ENCODE measurements around the gene ALDH1L2.
A peak's percentile ranks its signal among the peaks of the same experiment; 100 is the strongest.
"Not testable (repeated sequence)": the region's sequence is repeated elsewhere in the genome, so short reads cannot be mapped to it uniquely, and the experiment has no call there.

The ALDH1L2 gene

DNA sequence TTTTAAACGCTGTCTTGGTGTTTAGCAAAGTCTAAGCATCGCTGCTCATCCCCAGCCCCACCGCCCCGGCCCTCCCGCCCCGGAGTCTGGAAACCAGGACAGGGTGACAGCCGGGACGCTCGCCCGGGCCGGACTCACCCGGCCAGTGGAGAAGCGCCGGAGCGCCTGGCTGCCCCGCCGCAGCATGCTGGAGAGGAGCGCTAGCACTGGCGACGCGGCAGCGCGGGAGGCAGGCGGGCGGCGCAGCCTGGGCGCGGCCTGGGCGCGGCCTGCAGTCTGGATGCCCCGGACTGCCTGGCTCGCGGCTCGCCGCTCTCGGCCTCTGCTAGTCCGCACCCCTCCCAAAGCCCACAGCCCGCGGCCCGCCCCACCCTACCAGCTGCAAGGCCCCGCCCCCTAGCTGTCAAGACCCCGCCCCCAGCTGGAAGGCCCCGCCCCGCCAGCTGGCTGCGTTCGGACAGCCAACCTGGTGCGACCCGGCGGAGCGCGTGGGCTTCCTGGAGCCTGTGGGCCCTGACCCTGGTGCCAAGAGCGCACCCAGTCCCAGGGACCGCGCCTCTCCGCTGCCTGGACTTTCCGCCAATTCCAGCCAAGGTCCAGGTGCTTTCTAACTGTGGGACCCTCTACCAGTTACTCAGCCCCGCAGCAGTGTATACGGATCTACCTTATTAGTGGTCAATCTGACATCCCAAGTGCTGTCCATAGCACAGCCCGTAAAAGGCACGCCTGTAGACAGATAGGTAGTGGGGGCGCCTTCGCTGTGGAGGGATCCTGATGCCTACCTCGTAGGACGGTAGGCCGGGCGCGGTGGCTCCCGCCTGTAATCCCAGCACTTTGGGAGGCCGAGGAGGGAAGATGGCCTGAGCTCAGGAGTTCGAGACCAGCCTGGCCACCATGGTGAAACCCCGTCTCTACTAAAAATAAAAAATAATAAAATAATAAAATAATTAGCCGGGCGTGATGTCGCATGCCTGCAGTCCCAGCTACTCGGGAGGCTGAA, at the start of gene ALDH1L2:
Gene ALDH1L2, minus strand, starts transcription at position 208 of the 1,000 bp plus-strand sequence. Its CDS starts 22 bp downstream, at position 186.
- no peak for FAIRE-seq

DNA sequence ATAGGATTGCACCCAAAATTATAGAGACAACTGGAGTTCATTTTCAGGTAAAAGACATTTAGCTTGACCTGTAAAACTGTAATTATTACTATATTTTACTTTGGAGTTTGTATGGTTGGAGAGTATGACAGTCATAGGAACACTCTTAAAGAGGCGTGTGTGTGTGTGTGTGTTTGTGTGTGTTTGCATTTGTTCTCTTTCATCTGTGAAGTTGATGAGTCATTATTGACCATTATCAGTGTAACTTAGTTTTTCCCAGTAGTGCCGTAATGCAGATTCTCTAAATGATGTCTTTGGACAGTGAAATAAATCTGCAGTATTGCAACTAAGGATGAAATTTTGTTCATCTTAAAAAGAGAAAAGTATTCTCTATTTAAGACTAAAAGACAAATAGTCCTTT, 36.3 kb upstream of the ALDH1L2 start:
- no peak for FAIRE-seq

DNA sequence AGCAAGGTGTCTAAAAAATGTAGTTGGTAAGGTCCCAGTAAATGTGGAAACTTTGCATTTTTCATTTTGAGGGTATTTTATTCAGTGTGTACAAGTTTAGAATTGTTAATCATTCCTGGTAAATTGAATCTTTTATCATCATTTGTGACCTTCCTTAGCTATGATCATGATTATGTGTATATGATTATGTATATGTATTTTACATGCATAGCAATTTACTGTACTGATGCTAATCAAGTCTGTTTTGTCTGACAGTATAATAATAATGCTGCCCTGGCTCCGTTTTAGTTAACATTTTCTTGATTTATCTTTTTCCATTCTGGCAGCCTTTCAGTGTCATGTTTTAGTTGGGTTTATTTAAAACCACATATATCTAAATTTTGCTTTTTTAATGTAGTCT, 32.7 kb upstream of the ALDH1L2 start:
- no peak for FAIRE-seq

DNA sequence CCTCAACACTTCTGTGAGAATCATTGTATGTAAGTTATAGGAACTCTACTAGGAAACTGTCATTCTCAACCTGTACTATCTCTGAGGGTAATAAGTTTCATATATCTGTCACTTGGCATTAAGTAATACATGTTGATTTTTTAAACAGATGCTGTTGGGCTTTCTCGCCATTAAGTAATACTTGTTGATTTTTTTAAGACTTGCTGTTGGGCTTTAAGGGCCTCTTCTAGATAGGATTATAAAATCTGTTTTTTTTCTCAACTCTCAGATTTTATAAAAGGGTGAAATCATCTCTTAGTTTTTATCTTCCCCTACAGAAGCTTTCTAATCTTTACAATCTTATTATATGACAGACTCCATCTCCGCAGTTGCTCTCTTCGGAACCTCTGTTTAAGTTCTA, 28.8 kb upstream of the ALDH1L2 start:
- FAIRE-seq = no peak

DNA sequence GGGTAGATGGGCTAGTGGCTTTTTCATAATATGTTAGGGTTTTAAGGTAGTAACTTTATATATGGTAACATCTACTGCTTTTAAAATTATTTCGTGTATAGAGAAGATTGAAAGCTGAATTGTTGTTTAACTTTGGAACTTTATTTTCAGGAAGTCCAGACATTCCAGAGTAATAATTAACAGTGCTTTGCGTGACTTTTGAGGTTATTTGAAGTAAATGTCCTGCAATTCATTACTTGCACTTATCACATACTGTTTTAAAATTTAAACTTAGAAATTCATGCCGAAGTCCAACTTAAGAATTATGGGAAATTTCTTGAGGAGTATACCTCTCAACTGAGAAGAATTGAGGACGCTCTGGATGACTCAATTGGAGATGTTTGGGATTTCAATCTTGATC, 26.6 kb upstream of the ALDH1L2 start:
- no peak for FAIRE-seq

DNA sequence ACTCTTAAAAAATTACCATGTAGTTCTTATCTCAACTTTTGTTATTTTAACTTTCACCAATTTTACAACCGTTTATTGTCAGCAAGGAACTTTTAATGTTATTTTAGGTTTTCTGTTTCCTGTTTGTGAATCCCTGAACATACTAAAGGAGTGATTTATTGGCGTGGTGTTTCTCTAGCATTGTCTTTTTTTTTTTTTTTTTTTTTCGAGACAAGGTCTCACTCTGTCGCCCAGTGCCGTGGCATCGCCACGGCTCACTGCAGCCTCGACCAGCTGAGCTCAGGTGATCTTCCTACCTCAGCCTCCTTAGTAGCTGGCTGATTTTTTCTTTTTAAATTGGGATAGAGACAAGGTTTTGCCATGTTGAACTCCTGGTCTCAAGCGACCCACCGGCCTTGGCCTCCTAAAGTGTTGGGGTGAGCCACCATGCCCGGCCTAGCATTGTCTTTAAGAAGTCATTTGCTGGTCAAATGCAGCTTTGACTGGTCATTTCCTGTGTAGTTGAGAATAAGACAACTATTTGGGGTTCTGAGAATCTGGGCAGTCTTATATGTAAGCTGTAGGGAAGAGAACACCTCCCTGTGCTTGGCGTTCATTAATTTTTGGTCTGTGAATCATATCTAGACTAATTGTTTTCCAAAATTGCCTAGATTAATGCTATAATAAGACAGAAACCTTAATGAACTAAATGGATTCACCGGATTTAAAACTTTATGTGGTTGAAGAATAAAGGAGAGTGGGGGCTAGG, 25.4 kb upstream of the ALDH1L2 start:
- no peak for FAIRE-seq

DNA sequence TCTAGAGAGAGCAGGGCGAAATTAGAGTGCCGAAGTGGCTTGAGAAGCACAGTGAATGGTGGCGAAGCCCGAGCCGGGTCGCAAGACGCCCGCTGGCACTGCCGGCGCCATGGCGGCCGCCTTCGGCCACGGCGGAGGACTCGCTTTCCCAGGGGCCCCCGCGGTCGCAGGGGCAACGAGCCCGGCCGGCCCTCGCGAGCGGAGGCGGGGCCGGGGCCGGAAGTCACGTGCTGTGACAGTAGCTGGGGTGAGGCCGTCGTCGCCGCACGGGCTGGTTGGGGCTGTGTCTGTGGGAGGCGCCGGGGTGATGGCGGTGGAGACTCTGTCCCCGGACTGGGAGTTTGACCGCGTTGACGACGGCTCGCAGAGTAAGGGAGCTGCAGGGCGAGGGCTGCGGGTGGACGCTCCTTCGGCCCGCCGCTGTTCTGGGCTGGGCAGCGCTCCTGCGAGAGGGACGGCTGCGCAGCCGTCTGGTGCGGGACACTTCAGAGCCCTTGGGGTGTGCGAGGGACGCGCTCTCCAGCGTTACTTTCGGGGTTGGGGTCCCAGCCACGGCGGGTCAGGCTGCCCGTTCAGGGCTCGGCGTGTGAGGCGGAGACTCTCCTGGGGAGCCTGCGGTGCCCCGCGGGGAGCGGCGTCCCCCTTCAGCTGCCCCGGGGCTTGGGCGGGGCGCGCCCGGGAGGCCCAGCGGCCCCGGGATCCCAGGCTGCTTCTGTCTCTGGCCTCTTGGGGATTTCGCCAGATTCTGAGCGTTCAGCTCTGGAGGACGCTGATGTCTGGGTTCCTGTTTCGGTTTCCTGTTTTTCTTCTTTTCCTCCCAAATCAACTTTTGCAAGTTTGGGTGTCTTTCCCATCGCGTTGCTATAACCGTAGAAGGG, 23.5 kb upstream of the ALDH1L2 start, which contains the start of gene WASHC4:
Gene WASHC4, plus strand, starts transcription at position 238 of the 878 bp plus-strand sequence. Its CDS starts 70 bp downstream, at position 308.
- FAIRE-seq = no peak

DNA sequence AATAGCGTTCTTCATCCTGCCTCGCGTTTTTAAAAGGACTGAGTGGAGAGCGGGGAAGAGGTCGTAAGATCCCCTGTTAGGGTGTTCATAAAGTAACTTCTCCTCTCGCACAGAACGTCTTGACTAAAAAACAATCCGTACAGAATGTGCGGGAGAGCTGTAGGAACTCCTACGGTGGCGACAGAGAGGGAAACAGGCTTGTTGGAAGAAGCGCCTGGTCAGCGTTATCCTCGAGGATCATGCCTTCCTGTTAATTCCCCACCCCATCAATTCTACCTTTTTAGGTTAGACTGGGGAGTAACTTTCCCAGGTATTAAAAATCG, 22.9 kb upstream of the ALDH1L2 start:
- no peak for FAIRE-seq

DNA sequence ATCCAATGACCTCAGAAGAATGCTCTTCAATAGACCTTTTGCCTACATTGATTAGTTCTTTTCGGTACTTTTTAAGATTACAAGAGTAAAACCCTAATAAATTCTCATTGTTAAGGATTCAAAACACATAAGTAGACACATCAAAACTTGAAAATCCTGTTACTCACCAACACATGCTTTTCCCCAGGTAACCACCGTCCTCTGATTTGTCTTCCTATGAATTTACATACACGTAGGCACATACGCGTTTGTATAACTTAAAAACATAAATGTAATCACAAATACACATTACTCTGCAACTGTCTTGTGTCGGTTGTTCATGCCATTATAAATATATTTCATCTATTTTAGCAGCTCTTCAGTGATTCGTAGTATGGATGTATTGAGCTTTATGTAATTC, 22.4 kb upstream of the ALDH1L2 start:
- FAIRE-seq = no peak

DNA sequence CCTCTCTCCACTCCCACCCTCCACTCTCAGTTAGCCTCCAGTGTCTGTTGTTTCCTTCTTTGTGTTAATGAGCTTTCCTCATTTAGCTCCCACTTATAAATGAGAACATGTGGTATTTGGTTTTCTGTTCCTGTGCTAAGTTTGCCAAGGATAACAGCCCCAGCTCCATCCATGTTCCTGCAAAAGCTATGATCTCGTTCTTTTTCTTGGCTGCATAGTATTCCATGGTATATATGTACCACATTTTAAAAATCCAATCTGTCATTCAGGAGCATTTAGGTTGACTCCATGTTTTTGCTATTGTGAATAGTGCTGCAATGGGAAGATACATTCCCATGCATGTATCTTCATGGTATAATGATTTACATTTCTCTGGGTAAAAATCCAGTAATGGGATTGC, 20.5 kb upstream of the ALDH1L2 start:
- FAIRE-seq = no peak

DNA sequence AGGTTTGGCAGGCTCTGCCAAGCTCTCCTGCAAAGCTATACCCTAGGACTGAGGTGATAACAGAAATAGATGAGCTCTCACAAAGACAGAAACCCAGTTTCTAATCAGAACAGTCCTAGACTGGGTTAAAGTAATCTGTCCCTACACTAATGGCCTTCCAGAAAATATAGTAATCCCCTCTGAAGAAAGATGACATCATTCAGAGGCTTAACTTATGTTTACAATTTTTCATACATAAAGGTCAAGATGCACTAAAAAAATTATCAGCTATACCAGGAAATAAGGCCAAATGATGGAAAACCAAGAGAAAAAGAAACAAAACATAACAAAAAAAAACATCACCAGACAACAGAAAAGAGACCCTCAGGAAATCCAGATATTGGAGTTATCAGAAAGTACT, 18.4 kb upstream of the ALDH1L2 start:
- FAIRE-seq = no peak

DNA sequence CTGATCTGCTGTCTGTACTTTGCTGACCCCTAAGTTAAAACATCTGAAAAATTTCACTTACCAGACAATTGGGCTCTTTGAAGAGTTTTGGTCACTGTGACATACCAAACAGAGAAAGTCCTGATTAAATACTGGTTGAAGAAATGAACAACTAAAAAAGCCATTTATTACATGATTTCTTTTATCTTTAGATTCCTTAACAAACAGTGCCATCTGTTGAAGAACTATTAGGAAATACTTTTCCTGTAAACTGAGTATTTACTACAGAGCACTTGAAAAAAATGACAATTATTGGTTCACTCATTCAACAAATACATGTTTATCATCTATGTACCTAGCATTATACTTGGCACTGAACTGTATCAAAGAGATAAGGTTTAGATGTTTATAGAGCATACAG, 16.7 kb upstream of the ALDH1L2 start:
- FAIRE-seq = peak; percentile 98

DNA sequence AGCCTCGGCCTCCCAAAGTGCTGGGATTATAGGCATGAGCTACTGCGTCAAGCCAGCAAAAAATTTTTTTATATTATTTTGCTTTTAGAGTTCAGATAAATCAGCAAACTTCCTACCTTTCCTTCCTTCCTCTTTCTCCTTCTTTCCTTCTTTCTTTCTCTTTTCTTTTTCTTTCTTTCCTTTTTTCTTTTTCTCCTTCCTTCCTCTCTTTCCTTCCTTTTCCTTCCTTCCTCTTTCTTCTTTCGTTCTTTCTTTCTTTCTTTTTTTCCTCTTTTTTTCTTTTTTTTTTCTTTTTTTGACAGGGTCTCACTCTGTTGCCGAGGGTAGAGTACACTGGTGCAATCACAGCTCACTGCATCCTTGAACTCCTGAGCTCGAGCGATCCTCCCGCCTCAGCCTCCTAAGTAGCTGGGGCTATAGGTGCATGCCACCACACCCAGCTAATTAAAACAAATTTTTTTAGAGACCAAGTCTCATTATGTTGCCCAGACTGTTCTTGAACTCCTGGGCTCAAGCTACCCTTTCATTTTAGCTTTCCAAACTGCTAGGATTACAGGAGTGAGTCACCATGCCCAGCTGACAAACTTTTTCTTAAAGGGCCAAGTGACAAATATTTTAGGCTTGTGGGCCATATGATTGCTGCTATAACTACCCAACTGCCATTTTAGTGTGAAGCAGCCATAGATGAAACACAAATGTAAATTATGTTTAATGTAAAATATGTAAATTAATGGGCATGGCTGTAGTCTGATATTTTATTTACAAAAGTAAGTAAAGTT, 16.1 kb upstream of the ALDH1L2 start:
- FAIRE-seq = no peak

DNA sequence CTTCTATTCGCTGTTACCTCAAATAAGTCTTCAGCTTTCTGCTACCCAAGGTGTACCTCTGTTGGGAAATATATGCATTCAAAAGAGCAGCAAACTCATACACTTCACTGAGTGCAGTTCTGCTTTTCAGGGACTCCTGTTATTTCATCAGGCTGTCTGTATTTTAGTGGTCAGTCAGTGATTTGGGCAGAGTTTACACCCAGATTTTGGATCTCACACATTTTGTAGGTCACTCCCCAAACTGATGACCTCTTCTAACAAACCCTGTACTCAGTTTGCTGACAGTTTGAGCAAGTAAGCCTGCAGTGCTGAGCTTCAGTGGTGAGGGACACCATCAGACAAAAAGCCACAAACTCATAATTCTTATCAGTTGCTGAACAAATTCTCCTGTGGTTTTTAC, 15.1 kb upstream of the ALDH1L2 start:
- FAIRE-seq = no peak

DNA sequence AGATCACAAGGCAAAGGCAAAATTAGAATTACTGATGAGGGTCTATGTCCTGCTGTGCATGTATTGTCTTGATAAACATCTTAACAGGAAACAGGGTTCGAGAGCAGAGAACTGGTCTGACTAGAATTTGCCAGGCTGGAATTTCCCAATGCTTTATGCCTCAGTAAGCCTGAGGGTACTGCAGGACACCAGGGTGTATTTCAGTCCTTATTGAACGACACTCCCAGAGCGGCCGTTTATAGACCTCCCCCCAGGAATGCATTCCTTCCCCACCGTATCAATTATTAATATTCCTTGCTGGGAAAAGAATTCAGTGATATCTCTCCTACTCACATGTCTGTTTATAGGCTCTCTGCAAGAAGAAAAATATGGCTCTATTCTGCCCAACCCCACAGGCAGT, 11.1 kb upstream of the ALDH1L2 start:
- FAIRE-seq = not testable (repeated sequence)

DNA sequence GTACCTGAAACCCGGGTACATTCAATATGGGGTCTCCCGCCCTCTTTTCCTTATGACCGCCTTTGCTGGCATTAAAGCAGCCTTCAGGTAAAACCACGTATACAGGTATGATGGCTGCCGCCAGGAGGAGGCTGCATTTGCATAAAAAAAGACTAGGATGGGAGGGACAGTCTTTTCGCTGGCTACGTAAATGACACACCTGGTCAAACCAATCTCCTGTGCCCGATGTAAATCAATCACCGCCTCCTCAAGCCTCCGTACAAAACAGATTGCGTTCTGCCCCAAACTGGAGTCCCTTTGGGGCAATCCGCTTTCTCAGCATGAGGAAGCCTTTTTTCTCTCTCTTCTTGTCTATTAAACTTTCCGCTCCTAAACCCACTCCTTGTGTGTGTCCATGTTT, 8.1 kb upstream of the ALDH1L2 start:
- no peak for FAIRE-seq

DNA sequence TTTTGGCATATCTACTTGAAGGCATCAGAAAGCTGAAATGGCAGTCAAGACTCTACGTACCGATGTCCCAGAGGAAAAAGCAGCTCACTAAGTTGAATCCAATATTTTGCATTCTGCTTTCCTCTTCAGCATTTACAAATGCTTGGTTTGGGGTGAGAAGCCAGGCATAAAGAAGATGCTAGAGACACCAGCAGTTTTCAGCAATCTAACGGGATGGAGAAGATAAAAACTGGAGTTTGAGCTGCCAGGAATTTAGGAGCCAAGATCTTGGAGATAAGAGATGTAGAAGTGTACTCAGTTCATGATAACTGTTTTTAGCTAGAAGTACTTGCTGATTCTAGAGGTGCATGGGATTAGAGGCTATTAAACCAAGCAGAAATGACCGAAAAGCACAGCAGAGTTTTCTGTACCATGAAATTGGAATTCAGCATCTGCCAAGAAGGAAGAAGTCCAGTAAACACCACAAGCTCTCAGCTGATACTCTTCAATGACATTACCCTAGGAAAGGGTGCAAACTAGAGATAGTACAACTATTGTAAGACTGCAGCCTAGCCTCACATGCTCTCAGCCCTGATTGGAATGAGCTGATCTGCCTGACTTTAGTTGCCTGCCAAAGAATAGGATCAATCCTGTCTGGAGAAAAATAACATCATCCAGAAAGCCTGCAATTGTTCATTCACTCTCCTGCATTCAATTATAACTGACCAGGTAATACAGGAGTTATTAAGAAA, 7.4 kb upstream of the ALDH1L2 start:
- no peak for FAIRE-seq

DNA sequence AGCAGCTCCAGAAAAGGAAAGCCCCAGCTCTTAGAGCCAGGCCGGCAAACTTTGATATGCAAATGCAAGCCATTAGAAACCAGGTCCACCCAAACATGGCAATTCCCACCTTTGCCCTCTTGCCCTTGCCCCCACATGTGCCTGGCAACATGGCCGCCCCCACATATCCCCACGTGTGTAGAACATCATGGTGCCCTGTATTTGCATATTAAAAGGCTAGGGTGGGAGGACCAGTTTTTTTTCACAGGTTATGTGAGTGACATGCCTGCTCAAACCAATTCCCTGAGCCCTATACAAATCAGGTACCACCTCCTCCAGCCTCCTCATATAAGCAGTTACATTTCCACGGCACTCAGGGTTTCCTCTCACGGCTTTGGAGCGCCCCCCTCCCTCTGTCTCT, 6.1 kb upstream of the ALDH1L2 start:
- FAIRE-seq = no peak

DNA sequence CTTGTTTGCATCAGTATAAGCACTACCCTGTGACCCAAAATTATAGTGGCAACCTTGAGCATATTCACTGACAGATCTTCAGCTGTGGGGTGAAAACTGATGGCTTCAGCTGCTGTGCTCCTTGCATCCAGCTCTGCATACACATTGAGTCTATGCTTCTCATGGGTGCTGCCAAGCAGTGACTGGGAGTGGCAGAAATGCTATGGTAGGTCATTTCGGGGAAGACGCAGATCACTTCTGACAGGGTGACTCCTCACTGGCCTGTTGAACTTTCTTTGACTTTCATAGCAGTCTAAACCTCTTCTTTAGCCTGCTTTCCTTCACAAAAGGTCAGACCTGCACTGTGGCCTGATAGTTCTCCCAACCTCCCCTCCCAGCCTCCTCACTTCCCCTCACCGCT, 5.6 kb upstream of the ALDH1L2 start:
- no peak for FAIRE-seq

DNA sequence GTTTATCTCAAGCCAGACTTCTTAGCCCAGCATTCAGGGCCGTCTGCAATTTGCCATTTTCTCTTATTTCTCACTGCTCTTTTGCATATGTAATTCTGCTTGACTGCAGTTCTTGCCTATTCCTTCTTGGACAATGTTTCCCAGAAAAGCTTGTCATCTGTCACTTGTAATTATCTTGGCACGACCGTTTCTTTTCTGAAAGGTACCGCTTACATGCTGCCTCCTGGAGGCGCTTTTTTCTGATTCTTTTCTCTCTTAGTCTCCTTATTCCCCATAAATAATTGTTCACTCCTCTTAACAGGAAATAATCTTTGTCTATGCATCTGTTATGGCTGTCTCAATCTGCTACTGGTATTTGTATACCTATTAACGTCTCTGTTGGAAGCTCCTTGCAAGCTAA, 1.2 kb upstream of the ALDH1L2 start:
- no peak for FAIRE-seq

DNA sequence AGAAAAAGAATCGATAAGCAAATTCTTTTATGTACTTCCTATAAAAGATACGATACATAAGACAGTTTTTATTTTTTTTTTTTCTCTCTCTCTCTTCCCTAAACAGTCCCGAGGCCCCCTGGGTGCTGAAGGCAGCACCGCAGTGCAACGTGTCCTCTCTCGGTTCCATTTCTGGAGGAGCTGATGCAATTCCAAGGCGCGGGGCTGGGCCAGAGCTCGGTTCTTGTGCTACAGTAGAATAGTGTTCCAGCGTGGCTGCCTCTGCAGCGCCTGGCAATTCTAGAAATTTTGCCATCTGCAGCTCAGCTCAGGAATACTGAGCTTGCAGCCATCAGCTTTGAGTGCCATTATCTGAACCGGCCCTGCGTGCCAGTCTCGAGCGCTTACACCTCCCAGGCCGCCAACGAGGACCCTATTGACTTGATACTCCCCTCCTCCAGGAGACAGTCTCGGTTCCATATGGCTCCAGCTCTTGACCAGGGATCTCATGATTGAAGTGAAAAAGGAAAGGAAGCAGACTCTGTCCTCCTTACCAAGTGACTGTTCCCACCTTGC, 630 bp downstream of the ALDH1L2 start:
- FAIRE-seq = no peak
